ENCODE results near the gene ZFC3H1. TPM values are rescaled to one million over a fixed set of nuclear protein-coding genes. Genes with fewer than 3 reads are reported as not detected.

Gene ZFC3H1
- total and polyA plus RNA-seq, 2 donors (not counting 3 experiments of a cell fraction or from before 2014, with no cell fraction given), result 23.6 to 60.4 TPM

DNA sequence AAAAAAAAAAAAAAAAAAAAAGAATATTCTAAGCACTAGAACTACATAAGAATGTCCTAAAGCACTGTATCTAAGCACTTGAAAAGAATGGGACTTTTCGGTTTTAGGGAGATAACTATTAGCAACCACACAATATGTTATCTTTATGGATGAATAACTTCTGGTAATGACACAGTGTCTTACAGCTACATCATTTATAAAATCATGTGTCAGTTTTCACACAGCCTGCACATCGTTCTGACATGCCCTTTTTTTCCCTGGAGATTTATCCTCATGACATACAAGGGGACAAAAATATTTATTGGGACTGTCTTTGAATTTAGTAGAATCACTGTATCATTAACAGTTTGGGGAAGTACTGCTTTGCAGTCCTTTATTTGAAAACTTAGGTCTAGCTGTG, 39.6 kb upstream of the ZFC3H1 start:
- no peak for FAIRE-seq
- Histone ChIP-seq H3K27me3 (ENCODE audit: control insufficient read depth in 2 of 2, insufficient read depth in 2 of 2, low read length in 2 of 2) (no peaks in the 10 kb centered on the region), H3K4me3 (replicated peaks in 1 of 3; ENCODE audit: insufficient read depth in 1 of 3, low read depth in 1 of 3, low read length in 3 of 3) (no peak overlapping the region), H4K20me1 (replicated peaks; ENCODE audit: control insufficient read depth, extremely low read depth, insufficient read depth, low read length) (no peaks in the 10 kb centered on the region), H3K4me2 (ENCODE audit: insufficient read depth, low read length) (no peak overlapping the region), H2AFZ (ENCODE audit: low read depth, low read length) (no peak overlapping the region), H3K9me3 (replicated peaks; ENCODE audit: control insufficient read depth, insufficient read depth, low read length) (no peaks in the 10 kb centered on the region), H3K36me3 (ENCODE audit: control insufficient read depth in 2 of 2, extremely low read depth in 1 of 2, insufficient read depth in 2 of 2, low read length in 2 of 2) (peaks cover 0 to 2% of the 10 kb centered on the region in 2 experiments), H3K27ac (ENCODE audit: insufficient read depth, low read depth, low read length) (no peak overlapping the region), H3K9ac (replicated peaks; ENCODE audit: extremely low read depth, insufficient read depth, low read length) (no peak overlapping the region), H3K9me1 (replicated peaks; ENCODE audit: control insufficient read depth, extremely low read depth, insufficient read depth, low read length) (no peaks in the 10 kb centered on the region), H3K79me2 (ENCODE audit: control insufficient read depth, insufficient read depth, low read length) (no peaks in the 10 kb centered on the region), H3K4me1 (ENCODE audit: control insufficient read depth, extremely low read depth, insufficient read depth, low read length) (no peaks in the 10 kb centered on the region)
- dilution Hi-C loops (cut with MboI; ENCODE audit: extremely low pct_ligation_motif_present, low sequenced_read_pairs) (no loop called here), intact Hi-C loops (cut with micrococcal nuclease) (no loop called here)
- CTCF ChIA-PET, result interaction anchor here (0.7 to 1.6 kb wide), 3 partner anchors 16 to 44 kb away, joined by 3 to 6 read pairs (median 3); no protein-coding TSS in a partner anchor
- POLR2A ChIA-PET, result no interaction called here
- TF ChIP-seq POLR2AphosphoS5 (IDR thresholded peaks at IDR 0.05; ENCODE audit: insufficient read depth, low read depth, low read length) (no peak), EZH2 (IDR thresholded peaks at IDR 0.05; ENCODE audit: borderline replicate concordance, low read depth, low read length, severe bottlenecking) (no peak), FOS (IDR thresholded peaks at IDR 0.05; ENCODE audit: borderline replicate concordance, insufficient read depth, low read length) (no peak), MYC (IDR thresholded peaks at IDR 0.05; ENCODE audit: low read depth, low read length) (no peak), POLR2A (IDR thresholded peaks at IDR 0.05; ENCODE audit: low read depth, low read length) (no peak), GATA2 (IDR thresholded peaks at IDR 0.05; ENCODE audit: insufficient read depth, insufficient read length, low read depth, low read length) (no peak), JUN (IDR thresholded peaks at IDR 0.05; ENCODE audit: borderline replicate concordance, insufficient read depth, insufficient read length, low read depth) (no peak)
- TF ChIP-seq, protein P1, sequence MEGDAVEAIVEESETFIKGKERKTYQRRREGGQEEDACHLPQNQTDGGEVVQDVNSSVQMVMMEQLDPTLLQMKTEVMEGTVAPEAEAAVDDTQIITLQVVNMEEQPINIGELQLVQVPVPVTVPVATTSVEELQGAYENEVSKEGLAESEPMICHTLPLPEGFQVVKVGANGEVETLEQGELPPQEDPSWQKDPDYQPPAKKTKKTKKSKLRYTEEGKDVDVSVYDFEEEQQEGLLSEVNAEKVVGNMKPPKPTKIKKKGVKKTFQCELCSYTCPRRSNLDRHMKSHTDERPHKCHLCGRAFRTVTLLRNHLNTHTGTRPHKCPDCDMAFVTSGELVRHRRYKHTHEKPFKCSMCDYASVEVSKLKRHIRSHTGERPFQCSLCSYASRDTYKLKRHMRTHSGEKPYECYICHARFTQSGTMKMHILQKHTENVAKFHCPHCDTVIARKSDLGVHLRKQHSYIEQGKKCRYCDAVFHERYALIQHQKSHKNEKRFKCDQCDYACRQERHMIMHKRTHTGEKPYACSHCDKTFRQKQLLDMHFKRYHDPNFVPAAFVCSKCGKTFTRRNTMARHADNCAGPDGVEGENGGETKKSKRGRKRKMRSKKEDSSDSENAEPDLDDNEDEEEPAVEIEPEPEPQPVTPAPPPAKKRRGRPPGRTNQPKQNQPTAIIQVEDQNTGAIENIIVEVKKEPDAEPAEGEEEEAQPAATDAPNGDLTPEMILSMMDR (IDR thresholded peaks at IDR 0.05; ENCODE audit: extremely low read depth in 1 of 2, insufficient read depth in 1 of 2, low read depth in 1 of 2, low read length in 2 of 2), result no peak
- TF ChIP-seq, protein P2, sequence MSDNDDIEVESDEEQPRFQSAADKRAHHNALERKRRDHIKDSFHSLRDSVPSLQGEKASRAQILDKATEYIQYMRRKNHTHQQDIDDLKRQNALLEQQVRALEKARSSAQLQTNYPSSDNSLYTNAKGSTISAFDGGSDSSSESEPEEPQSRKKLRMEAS (IDR thresholded peaks at IDR 0.05; ENCODE audit: insufficient read depth, insufficient read length), result no peak
- no TSS peak for BruUV-seq (replicated peaks)
- no peak for DNase-seq (ENCODE audit: low read depth, low spot score)
